Mesenteric fat pad (tissue), 1 donor: Measurements from ENCODE around the gene RASL10A. TPM values are rescaled to one million over a fixed set of nuclear protein-coding genes. Genes with fewer than 3 reads are reported as not detected.
A peak's percentile ranks its signal among the peaks of the same experiment; 100 is the strongest.

Source experiments
- DNase-seq: peaks from one replicate; pipeline ENCODE4 v3.0.0-alpha.2; 2020; ENCODE audit warnings: low spot score
- total RNA-seq: library from RNA; stranded (reverse); fragmentation: NEBNext Ultra II Directional; extraction: Animal tissue kit (Norgen Biotek cat#: 25700); gene quantifications from one replicate; pipeline ENCODE4 v1.2.1, GENCODE V29; 2021
- donor health status: DM: yes; HTN: yes; CAD: no.

Gene RASL10A
- total RNA-seq, 1 donor from 2014 or later: 1.9 TPM

DNA sequence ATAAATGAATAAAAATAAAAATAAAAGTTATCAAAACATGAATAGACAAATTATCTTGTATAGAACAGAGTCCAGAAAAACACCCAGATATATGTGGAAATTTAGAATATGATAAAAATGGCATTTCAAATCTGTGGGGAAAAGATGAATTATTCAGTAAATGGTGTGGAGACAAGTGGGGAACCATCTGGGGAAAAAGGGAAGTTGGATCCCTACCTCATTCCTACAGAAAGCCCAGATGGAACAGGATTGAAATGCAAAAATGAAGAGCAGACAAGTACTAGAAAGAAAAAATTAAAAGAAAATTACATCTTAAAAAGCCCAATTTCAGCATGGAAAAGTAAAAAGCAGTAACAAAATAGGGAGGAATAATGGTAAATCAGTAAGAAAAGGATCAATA, 8.1 kb upstream of the RASL10A start:
- DNase-seq: no peak

DNA sequence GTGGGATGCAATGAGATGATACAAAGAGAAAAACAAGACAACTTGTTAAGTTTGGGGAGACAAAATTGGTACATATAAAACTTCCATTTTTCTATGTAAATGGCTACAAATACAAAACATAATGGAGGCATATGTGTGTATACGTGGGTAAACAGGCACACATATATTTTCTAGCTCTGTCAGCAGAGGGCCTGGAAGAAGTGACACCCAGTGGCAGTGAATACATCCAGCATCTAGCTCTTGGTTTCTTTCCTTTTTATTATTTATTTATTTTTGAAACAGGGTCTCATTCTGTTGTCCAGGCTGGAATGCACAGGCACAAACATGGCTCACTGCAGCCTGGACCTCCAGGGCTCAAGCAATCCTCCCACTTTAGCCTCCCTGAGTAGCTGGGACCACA, 5.0 kb upstream of the RASL10A start:
- no peak for DNase-seq

DNA sequence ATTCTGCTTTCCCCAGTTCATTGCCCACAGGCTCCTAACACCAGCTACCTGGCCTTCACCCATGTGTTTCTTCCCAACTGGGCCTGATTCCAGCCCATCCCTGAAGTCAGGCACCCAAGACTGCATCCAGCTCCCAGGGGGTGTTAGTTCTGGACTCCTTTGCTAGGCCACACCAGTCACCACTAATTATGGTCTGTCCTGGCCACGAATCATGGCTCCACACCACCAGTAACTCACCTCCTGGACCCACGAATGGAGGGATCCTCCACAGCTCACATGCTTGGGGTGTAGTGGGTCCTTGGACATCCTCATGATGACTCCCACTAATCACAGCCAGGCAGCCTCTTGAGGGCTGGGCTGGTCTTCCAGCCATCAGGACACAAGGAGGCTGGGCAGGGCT, 3.6 kb upstream of the RASL10A start:
- no peak for DNase-seq

DNA sequence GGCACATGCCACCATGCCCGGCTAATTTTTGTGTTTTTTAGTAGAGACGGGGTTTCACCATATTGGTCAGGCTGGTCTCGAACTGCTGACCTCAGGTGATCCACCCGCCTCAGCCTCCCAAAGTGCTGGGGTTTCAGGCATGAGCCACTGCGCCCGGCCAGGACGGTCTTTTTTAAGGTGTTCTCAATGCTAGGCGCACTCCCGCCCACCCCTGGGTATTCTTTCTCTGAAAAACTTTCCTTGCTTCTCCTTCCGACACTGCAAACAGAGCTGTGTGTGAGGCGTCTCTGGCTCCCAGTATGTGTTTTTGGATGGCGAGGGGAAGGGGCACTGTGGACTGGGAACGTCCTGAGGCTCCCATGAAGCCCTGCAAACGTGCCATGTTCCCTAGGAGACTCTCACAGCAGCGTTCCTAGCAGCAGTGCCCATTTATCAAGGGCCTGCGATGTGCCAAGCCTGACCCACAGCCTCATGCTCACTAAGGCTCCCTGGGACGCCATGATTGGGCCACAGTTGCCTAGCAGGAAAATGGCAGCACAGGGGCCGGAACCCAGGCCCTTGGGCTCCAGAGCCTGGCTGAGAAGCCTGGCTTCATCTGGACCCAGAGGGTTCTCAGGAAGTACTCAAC, 2.4 kb upstream of the RASL10A start:
- no peak for DNase-seq

DNA sequence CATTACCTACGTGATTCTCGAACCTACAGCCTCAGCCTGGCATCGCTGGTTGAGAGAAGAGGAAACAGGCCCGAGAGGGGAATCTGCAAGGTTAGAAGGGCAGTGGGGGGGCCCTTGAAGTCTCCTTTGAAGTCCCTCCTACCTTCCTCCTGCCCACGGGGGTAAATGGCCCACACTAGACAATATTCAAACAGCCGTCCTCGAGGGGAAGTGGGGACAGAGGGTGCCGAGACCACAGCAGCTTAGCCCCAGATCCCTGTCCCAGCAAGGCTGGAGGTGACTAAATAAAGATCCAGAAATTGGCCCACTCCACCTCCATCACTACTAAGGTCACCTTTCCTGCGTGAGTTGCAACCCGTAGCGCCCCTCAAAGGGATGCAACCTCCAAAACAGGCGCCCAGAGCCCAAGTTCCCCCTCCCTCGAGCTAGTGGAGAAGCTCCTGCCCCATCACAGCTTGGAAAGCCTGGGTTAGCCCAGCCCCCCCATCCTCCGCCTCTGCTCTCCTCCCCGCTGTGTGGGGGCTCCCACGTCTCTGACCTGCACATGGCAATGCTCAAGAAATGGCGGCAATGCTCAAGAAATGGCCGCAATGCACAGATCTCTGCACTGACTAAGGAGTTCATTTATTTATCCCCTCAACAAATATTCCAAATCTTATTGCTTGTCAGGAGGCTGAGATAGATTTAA, 788 bp upstream of the RASL10A start:
- DNase-seq: no peak

DNA sequence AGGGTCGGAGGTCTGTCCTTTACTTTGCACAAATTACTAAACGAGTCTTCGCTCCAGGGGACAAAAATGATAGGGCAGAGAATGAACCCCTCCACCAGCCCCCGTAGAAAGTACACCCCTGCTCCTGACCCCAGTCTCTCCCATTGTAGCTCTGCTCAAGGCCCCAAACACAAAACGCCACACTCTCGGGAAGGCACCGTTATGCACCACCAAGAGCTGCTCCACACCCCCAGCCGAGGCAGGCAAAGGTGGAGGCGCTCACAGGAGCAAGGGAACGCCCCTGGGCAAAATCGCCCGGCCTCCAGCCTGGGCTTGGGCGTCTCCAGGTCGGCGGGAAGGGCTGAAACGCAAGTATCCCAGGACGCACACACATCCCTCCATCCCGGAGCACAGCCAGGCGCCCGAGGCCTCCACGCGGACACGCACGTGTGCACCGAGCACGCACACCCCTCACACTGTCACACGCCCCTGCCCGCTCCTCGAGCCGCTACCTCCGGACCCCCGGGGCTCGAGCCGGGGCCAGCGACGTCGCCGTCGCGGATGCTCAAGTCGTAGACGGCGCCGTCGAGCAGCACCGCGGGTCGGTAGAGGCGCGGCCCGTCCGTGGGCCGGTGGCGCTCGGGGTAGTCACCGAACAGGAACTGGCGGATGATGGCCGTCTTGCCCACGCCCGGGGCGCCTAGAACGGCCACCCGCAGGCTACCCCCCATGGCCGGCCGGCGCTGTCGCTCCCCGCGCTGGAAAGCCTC, 786 bp downstream of the RASL10A start:
- no peak for DNase-seq

DNA sequence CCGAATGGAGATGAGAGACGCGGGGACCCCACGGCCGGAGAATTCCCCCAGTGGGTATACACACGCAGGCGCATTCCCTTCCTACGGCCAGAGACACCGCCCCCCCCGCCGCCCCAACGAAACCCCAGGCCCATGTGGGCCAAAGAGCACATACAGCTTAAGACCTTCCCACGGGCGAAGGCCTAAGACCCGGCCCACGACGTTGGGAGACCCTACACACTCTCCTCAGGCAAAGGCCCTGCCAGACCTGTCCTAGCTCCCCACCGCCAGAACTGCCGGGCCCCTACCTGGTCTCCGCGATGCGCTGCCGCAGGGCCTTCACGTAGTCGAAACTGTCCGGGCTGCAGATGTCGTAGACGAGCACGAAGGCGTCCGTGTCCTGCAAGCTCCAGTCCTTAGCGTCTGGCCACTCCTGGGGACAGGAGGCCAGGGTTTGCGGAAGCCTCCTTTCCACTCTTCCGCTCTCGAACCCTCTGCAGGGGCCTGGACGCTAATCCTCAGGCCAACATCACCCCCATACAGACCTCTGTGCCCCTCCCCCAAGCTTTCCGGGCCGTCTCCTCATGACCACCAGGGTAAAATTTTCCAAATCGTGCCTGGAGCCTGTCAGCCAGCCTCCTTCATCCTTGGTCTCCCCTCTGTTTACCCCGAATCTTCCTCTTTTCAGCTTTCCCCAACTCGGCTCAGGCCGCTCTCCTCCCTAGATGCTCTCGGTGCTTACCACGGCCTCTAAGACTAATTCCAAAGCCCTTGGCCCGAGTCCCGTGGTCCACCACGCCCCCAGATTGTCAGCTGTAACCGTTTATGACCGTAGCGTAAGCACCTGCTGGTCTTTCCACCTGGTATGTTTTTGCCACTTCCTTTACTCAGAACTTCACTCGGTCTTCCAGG, 1.7 kb downstream of the RASL10A start:
- no peak for DNase-seq

DNA sequence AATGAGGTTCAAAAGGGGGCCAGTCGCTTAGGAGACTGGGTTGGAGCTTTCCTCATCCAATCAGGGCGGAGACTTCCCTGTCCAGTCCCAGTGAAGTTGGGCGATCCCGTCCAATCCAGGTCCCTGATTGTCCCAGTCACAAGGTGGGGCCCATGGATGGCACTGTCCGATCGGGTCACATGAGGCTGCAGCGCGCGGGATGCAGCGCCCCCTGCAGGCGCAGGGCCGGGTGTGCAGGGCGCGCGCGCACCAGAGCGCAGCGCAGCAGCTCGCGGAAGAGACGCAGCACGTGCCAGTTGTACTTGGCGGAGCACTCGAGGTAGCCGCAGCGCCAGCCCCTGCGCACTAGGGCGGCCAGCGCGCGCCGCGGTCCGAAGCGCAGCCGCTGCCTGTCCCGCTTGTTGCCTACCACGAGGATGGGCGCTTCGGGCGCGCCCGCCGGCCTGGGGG, 2.3 kb downstream of the RASL10A start:
- no peak for DNase-seq

DNA sequence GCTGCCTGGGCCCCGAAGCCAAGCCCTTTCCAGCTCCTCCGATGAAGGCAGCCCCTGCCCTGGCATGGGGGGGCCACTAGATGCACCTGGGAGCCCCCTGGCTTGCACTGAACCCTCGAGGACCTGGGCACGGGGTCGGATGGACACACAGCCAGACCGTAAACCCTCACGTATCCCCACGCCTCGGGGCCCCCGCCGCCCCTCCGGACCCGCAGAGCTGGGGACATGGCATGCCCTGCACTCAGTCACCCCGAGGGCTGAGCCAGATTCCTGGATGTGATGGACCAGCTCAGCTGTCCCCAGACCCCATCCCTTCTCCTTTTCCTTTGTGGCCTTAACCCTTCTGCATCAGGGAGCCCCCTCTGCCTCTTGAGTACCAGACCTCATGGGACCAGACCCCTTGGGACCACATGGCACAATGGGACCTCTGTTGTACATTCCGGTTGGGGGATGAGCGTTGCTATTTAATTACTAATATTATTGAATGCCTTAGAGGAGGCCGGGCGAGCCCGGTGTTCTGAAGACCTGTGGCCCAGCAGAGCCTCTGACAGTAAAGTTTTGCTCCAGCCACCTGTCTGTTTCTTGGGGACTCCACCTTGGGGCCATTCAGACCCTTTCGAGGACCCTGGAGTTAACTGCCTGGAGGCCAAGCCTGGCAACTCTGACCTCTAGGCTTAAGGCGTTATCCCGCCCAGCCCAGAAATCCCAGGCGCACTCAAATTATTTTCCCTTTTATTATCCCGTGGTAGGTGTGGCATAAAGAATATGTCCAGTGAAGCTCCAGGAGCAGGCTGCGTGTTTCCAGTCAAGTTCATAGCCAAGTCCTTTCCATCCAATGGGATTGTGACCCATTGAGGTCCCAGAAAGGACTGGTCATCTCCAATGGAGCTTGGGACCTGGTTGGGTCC, 3.0 kb downstream of the RASL10A start:
- no peak for DNase-seq

DNA sequence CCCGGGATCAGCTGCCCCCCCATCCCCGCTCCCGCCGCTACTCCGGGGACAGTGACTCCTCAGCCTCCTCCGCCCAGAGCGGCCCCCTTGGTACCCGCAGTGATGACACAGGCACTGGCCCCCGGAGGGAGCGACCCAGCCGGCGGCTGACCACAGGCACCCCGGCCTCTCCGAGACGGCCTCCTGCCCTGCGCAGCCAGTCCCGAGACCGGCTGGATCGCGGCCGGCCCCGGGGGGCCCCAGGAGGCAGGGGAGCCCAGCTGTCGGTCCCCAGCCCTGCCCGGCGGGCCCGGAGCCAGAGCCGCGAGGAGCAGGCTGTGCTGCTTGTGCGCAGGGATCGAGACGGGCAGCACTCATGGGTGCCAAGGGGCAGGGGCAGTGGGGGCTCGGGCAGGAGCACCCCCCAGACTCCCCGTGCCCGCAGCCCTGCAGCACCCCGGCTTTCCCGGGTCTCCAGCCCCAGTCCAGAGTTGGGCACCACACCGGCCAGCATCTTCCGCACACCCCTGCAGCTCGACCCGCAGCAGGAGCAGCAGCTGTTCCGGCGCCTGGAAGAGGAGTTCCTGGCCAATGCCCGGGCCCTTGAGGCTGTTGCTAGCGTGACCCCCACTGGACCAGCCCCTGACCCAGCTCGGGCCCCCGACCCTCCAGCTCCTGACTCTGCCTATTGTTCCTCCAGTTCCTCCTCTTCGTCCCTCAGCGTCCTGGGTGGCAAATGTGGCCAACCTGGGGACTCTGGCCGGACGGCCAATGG, 3.9 kb downstream of the RASL10A start:
- peak; percentile 91 for DNase-seq

DNA sequence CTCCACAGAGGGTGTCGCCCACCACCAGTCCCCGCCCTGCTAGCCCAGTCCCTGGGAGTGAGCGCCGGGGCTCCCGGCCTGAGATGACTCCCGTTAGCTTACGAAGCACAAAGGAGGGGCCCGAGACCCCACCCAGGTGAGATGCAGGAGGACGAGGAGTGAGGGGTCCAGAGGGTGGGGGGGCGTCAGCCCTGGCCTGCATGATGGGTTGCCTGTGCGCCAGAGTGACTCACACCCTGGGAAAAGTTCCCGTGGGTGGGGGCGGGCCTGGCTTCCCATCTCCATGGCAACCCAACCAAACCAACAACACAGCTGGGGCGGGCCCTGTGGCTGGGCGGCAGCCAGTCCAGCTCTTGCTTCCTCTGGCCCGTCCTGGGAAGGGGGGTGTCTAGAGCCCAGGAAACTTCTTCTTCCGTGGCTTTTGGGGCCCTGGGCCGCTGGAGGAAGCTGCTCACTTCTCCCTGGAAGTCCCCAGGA, 4.6 kb downstream of the RASL10A start:
- peak; percentile 98 for DNase-seq

DNA sequence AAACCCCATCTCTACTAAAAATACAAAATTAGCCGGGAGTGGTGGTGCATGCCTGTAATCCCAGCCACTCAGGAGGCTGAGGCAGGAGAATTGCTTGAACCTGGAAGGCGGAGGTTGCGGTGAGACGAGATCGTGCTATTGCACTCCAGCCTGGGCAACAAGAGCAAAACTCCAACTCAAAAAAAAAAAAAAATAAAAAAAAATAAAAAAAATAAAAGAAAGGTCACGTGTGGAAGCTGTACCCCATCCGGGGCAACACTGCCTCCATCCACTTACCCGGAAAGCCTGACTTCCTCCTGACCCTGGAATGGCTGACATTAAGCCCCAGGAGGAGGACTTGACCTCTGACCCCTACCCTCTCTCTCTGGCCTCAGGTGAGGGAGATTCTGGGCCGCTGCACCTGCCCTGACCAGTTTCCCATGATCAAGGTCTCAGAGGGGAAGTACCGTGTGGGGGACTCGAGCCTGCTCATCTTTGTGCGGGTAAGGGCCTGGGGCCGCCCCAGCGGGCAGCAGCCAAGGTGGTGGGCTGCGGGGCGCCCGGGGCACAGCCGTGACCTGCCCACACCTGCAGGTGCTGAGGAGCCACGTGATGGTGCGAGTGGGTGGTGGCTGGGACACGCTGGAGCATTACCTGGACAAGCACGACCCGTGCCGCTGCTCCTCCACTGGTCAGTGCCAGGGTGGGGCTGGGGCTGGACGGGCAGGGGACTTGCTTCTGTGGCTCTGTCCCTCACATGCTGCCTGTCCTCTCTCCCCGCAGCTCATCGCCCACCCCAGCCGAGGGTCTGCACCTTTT, 5.2 kb downstream of the RASL10A start:
- DNase-seq: peak; percentile 90

DNA sequence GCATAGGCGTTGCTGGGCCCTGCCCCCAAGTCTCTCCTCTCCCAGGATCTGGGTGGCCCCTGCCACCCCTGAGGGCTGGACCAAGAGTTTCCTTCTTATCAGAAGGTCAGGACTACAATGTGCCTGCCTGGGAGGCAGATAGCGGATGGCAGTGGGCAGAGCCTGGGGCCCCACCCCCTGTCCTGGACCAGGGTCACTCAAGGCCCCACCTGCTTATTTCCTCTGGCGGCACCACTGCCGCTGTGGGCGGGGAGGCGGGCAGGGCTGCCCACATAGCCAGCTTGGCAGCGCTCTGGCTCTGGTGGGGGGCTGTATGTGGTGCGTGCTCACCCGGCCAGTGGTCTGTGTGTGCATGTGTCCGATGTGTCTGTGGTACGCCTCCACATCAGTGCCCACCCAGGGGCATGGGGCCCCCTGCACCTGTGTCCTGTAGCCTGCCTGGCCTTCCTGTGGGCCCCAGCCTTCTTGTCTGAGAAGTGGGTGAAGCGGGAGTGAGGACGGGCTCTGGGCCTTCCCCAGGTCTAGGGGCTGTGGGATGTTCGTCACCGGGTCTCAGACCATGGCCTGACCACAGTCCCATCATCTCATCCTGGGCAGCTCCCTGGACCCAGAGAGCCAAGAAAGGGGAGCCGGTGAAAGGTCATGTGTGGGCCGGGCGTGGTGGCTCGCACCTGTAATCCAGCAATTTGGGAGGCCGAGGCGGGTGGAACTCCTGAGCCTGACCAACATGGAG, 6.0 kb downstream of the RASL10A start:
- peak; percentile 91 for DNase-seq

DNA sequence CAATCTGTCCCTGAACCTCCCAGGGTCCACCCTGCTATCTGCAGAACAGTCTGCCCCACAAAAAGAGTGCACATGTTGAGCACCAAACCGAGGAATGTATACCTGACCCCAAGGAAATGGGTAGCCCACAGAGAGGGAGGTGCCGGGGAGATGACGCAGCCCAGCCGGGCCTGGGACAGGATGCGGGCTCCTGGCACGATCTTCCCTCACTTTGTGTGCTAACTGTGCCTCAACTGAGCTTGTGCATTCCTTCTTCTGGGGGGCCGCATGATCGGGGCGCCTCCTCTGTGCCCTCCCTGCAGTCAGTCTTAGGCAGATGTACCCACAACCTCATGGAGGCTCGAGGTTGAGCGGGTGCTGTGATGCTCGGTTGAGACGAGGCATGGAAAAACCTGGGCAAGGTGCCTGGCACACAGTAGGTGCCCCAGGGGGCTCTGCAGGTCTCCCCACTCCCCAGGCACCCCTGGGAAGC, 6.7 kb downstream of the RASL10A start:
- peak; percentile 89 for DNase-seq

DNA sequence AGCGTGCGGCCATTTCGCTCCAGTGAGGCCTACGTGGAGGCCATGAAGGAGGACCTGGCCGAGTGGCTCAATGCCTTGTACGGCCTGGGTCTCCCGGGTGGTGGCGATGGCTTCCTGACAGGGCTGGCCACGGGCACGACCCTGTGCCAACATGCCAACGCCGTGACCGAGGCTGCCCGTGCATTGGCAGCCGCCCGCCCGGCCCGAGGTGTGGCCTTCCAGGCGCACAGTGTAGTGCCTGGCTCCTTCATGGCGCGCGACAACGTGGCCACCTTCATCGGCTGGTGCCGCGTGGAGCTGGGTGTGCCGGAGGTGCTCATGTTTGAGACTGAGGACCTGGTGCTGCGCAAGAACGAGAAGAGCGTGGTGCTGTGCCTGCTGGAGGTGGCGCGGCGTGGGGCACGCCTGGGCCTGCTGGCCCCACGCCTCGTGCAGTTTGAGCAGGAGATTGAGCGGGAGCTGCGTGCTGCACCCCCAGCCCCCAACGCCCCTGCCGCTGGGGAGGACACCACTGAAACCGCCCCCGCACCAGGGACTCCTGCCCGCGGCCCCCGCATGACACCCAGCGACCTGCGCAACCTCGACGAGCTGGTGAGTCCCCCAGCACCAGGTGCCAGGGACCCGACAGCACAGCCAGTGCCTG, 7.2 kb downstream of the RASL10A start:
- peak; percentile 90 for DNase-seq

DNA sequence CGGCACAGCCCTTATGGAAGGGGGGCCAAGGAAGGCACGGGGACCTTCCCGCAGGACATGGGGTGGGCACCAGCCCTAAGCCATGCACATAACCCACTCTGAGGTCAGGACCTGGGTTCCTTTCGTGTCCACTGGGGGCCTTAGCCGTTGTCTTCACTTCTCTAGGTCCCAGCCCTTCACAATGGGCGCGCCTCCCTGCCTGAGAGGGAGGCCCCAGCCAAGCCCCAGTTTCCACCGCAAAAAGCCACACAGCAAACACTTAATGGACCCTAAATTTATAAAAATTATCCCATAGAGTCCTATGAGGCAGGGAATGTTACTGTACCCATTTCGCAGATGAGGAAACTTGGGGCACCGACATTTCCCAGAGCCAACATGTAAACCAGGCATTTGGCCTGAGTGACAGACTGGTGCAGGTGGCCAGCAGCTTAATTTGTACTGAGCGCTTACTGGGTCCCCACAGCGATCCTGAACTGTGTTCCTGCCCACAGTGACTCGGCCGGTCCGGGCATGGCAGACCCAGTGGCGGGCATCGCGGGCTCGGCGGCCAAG, 7.8 kb downstream of the RASL10A start:
- DNase-seq: no peak
